ENCODE data around the gene IZUMO4.
"Not testable (repeated sequence)": the region's sequence is repeated elsewhere in the genome, so short reads cannot be mapped to it uniquely, and the experiment has no call there.

DNA sequence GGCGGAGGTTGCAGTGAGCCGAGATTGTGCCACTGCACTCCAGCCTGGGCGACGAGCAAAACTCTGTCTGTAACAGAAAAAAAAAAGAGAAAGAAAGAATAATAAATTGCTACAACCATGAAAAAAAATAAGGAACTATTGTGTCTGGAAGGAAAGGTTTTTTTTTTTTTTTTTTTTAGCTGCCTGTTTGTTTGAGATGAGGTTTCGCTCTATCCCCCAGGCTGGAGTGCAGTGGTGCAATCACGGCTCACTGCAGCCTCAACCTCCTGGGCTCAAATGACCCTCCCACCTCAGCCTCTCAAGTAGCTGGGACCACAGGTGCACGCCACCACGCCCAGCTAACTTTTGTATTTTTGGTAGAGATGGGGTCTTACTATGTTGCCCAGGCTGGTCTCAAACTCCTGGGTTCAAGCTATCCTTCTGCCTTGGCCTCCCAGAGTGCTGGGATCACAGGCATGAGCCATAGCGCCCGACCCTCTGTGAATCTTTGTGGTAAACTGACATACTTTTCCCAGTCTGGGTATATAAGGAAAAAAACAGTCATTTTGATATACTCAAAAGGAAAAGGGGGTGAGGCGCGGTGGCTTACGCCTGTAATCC lies 4.7 kb upstream of the IZUMO4 start:
- TF ChIP-seq, protein P1, sequence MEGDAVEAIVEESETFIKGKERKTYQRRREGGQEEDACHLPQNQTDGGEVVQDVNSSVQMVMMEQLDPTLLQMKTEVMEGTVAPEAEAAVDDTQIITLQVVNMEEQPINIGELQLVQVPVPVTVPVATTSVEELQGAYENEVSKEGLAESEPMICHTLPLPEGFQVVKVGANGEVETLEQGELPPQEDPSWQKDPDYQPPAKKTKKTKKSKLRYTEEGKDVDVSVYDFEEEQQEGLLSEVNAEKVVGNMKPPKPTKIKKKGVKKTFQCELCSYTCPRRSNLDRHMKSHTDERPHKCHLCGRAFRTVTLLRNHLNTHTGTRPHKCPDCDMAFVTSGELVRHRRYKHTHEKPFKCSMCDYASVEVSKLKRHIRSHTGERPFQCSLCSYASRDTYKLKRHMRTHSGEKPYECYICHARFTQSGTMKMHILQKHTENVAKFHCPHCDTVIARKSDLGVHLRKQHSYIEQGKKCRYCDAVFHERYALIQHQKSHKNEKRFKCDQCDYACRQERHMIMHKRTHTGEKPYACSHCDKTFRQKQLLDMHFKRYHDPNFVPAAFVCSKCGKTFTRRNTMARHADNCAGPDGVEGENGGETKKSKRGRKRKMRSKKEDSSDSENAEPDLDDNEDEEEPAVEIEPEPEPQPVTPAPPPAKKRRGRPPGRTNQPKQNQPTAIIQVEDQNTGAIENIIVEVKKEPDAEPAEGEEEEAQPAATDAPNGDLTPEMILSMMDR (IDR thresholded peaks at IDR 0.05; ENCODE audit: poor library complexity, severe bottlenecking) = not testable (repeated sequence)
- TF ChIP-seq EZH2 (IDR thresholded peaks at IDR 0.05; ENCODE audit: borderline replicate concordance, insufficient read depth, low read length, poor library complexity, severe bottlenecking); TAF1 (IDR thresholded peaks at IDR 0.05; ENCODE audit: low read depth): not testable (repeated sequence)
